Thyroid gland (tissue), 4 donors: ENCODE measurements around the gene LCE1F.

Source experiments
- POLR2A ChIP-seq, 2 donors: fragments of 450-650 bp; IDR thresholded peaks; one replicate each; pipeline ENCODE4 v1.6.1; 2017; ENCODE audit warnings: antibody characterized with exemption in 2 of 2, mild to moderate bottlenecking in 2 of 2, moderate library complexity in 1 of 2
- TF ChIP-seq, protein P1 (sequence below), 6 experiments: fragments of 200-600 bp in 3 of 6; fragments of 450-650 bp in 3 of 6; sonication (generic) in 3 of 6; IDR thresholded peaks; one replicate each; pipeline ENCODE4 v1.5.1; 2016 to 2019; ENCODE audit warnings: antibody characterized with exemption in 6 of 6, mild to moderate bottlenecking in 2 of 6, inconsistent platforms in 1 of 6, moderate library complexity in 1 of 6

DNA sequence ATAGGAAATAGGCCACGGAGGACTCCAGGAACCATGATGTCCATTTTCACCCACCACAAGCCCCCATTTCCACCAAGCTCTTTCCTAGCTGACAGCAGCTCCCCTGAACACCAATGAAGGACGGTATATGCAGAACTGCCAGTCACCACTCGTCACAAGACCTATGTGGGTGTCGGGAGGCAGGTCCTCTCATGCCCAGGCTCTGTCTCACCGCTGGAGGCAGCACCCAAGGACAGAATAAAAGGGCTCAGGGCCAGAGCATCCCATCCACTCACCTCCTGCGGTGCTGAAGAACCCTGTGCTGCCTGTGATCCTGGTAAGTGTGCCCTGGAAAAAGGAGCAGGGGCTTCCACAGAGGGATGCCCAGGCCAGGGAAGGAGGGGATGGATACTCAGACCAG is at the start of gene LCE1F:
- TF ChIP-seq, protein P1, sequence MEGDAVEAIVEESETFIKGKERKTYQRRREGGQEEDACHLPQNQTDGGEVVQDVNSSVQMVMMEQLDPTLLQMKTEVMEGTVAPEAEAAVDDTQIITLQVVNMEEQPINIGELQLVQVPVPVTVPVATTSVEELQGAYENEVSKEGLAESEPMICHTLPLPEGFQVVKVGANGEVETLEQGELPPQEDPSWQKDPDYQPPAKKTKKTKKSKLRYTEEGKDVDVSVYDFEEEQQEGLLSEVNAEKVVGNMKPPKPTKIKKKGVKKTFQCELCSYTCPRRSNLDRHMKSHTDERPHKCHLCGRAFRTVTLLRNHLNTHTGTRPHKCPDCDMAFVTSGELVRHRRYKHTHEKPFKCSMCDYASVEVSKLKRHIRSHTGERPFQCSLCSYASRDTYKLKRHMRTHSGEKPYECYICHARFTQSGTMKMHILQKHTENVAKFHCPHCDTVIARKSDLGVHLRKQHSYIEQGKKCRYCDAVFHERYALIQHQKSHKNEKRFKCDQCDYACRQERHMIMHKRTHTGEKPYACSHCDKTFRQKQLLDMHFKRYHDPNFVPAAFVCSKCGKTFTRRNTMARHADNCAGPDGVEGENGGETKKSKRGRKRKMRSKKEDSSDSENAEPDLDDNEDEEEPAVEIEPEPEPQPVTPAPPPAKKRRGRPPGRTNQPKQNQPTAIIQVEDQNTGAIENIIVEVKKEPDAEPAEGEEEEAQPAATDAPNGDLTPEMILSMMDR (IDR thresholded peaks at IDR 0.05): no peak
- TF ChIP-seq POLR2A (IDR thresholded peaks at IDR 0.05): no peak
